Prostate gland (tissue), 2 donors: ENCODE measurements around the gene SLC6A7. TPM values are rescaled to one million over a fixed set of nuclear protein-coding genes. Genes with fewer than 3 reads are reported as not detected.

Experiments
- DNase-seq: peaks from one replicate; pipeline ENCODE4 v3.0.0-alpha.2; 2019; ENCODE audit warnings: low spot score
- H3K27ac ChIP-seq, 2 donors: fragments of 200-600 bp; sonication (generic); 2 replicates each; pipeline ENCODE4 v1.5.1; 2017 to 2019
- H3K27me3 ChIP-seq: fragments of 200-600 bp; sonication (generic); replicated peaks from 2 replicates; pipeline ENCODE4 v1.5.1; 2019; ENCODE audit not compliant: insufficient read depth
- H3K36me3 ChIP-seq, 2 donors: fragments of 200-600 bp; sonication (generic); 1 replicate in 1 of 2; 2 replicates in 1 of 2; pipeline versions ENCODE4 v1.5.1 to v1.8.1; 2017 to 2019
- H3K4me1 ChIP-seq: fragments of 200-600 bp; sonication (generic); replicated peaks from 2 replicates; pipeline ENCODE4 v1.5.1; 2019
- H3K4me3 ChIP-seq, 2 donors: fragments of 200-600 bp; sonication (generic); 2 replicates each; pipeline ENCODE4 v1.5.1; 2017 to 2019
- H3K9me3 ChIP-seq: fragments of 200-600 bp; sonication (generic); 2 replicates; pipeline ENCODE4 v1.5.1; 2017
- CTCF ChIP-seq, 4 experiments: fragments of 200-600 bp in 2 of 4; fragments of 450-650 bp in 2 of 4; sonication (generic) in 2 of 4; IDR thresholded peaks; 1 replicate in 3 of 4; 2 replicates in 1 of 4; pipeline ENCODE4 v1.5.1; 2016 to 2019; ENCODE audit warnings: antibody characterized with exemption in 4 of 4, mild to moderate bottlenecking in 2 of 4, moderate library complexity in 2 of 4
- POLR2A ChIP-seq: fragments of 450-650 bp; IDR thresholded peaks from one replicate; pipeline ENCODE4 v1.6.1; 2016; ENCODE audit warnings: antibody characterized with exemption, mild to moderate bottlenecking
- POLR2AphosphoS5 ChIP-seq: sonication (generic); formaldehyde crosslinking; IDR thresholded peaks from one replicate; pipeline ENCODE4 v1.6.1; 2017; ENCODE audit warnings: antibody characterized with exemption
- WGBS: methylation state at CpG from one replicate; pipeline ENCODE4 v1.1.5; 2018; 5-methylcytosine and 5-hydroxymethylcytosine counted together
- intact Hi-C: fragments of 100-400 bp; cut with DNase I; formaldehyde crosslinking; loops from one replicate; pipeline ENCODE4 v1.14.2; 2022
- total RNA-seq, 2 donors: library from RNA; depleted of rRNA; stranded (reverse); fragments of >200 nt; gene quantifications; one replicate each; pipeline ENCODE4 v1.1.0, GENCODE V29; 2016

SLC6A7 gene
- total RNA-seq, 2 donors from 2014 or later: not detected

- no peak for DNase-seq
- H3K27ac ChIP-seq: no peak overlapping the region
- H3K4me1 ChIP-seq: no peaks in the 10 kb centered on the region
- no peaks in the 10 kb centered on the region for H3K36me3 ChIP-seq
- no peak for TF ChIP-seq POLR2AphosphoS5
- TF ChIP-seq POLR2A: no peak
- no peak for TF ChIP-seq CTCF (IDR thresholded peaks at IDR 0.05)
- H3K9me3 ChIP-seq: no peaks in the 10 kb centered on the region
- intact Hi-C loops: no loop called here
- no peak overlapping the region for H3K4me3 ChIP-seq
- H3K27me3 ChIP-seq: no peaks in the 10 kb centered on the region
- 68% methylated on average over 14 of the region's 14 CpGs for WGBS
Observed at GRCh38 chr5:150241298-150242160, 51.7 kb downstream of the SLC6A7 start.

GRCh38 chr5:150242251-150242894 lies 52.5 kb downstream of the SLC6A7 start:
- no peaks in the 10 kb centered on the region for H3K4me1 ChIP-seq
- no peaks in the 10 kb centered on the region for H3K9me3 ChIP-seq
- no peak overlapping the region for H3K27ac ChIP-seq
- no peaks in the 10 kb centered on the region for H3K36me3 ChIP-seq
- 88% methylated on average over 11 of the region's 11 CpGs for WGBS
- no peaks in the 10 kb centered on the region for H3K27me3 ChIP-seq
- no peak for TF ChIP-seq POLR2A
- TF ChIP-seq POLR2AphosphoS5: no peak
- TF ChIP-seq CTCF (IDR thresholded peaks at IDR 0.05): no peak
- no peak overlapping the region for H3K4me3 ChIP-seq
- intact Hi-C loops: no loop called here
- no peak for DNase-seq

- no peak overlapping the region for H3K27ac ChIP-seq
- no peaks in the 10 kb centered on the region for H3K27me3 ChIP-seq
- no peaks in the 10 kb centered on the region for H3K9me3 ChIP-seq
- no peak for DNase-seq
- intact Hi-C loops: no loop called here
- no peaks in the 10 kb centered on the region for H3K36me3 ChIP-seq
- H3K4me3 ChIP-seq: no peak overlapping the region
- no peak for TF ChIP-seq CTCF (IDR thresholded peaks at IDR 0.05)
- TF ChIP-seq POLR2A: no peak
- TF ChIP-seq POLR2AphosphoS5: no peak
- 94% methylated on average over 4 of the region's 4 CpGs for WGBS
- H3K4me1 ChIP-seq: no peaks in the 10 kb centered on the region
Observed at GRCh38 chr5:150243590-150243989, 53.7 kb downstream of the SLC6A7 start.

GRCh38 chr5:150244209-150244608 lies 54.3 kb downstream of the SLC6A7 start:
- H3K36me3 ChIP-seq: no peaks in the 10 kb centered on the region
- no peaks in the 10 kb centered on the region for H3K4me1 ChIP-seq
- no peak overlapping the region for H3K27ac ChIP-seq
- H3K4me3 ChIP-seq: no peak overlapping the region
- no peaks in the 10 kb centered on the region for H3K9me3 ChIP-seq
- no peaks in the 10 kb centered on the region for H3K27me3 ChIP-seq
- no peak for DNase-seq
- intact Hi-C loops: no loop called here
- WGBS: 64% methylated on average over 7 of the region's 7 CpGs
- TF ChIP-seq POLR2A (no peak), CTCF (IDR thresholded peaks at IDR 0.05) (no peak), POLR2AphosphoS5 (no peak)
